ENCODE measurements around the gene SH3GL2.

SH3GL2 gene

GRCh38 chr9:17578911-17579793 lies at the start of gene SH3GL2:
Gene SH3GL2, plus strand, starts transcription at chr9:17579066.
- H3K4me3 ChIP-seq (replicated peaks in 1 of 2; ENCODE audit: low read depth in 2 of 2, low read length in 2 of 2), result peak within 1 kb of the TSS; percentile 28 to 33
- TF ChIP-seq, protein P1, sequence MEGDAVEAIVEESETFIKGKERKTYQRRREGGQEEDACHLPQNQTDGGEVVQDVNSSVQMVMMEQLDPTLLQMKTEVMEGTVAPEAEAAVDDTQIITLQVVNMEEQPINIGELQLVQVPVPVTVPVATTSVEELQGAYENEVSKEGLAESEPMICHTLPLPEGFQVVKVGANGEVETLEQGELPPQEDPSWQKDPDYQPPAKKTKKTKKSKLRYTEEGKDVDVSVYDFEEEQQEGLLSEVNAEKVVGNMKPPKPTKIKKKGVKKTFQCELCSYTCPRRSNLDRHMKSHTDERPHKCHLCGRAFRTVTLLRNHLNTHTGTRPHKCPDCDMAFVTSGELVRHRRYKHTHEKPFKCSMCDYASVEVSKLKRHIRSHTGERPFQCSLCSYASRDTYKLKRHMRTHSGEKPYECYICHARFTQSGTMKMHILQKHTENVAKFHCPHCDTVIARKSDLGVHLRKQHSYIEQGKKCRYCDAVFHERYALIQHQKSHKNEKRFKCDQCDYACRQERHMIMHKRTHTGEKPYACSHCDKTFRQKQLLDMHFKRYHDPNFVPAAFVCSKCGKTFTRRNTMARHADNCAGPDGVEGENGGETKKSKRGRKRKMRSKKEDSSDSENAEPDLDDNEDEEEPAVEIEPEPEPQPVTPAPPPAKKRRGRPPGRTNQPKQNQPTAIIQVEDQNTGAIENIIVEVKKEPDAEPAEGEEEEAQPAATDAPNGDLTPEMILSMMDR (IDR thresholded peaks at IDR 0.05; ENCODE audit: low read depth, low read length), result no peak
- peak; percentile 9 to 16 for DNase-seq (ENCODE audit: low read depth in 2 of 2)

GRCh38 chr9:17531642-17532254 lies 47.1 kb upstream of the SH3GL2 start:
- H3K4me3 ChIP-seq (replicated peaks in 1 of 2; ENCODE audit: low read depth in 2 of 2, low read length in 2 of 2), result peak overlapping the region in 1 of 2 donors; percentile 21
- TF ChIP-seq, protein P1 (IDR thresholded peaks at IDR 0.05; ENCODE audit: low read depth, low read length), result peak; percentile 69
- peak; percentile 66 to 67 for DNase-seq (ENCODE audit: low read depth in 2 of 2)

- TF ChIP-seq, protein P1 (IDR thresholded peaks at IDR 0.05; ENCODE audit: low read depth, low read length), result no peak
- no peak overlapping the region for H3K4me3 ChIP-seq (replicated peaks in 1 of 2; ENCODE audit: low read depth in 2 of 2, low read length in 2 of 2)
- no peak for DNase-seq (ENCODE audit: low read depth in 2 of 2)
Measured at GRCh38 chr9:17532461-17532860, 46.4 kb upstream of the SH3GL2 start.

DNA sequence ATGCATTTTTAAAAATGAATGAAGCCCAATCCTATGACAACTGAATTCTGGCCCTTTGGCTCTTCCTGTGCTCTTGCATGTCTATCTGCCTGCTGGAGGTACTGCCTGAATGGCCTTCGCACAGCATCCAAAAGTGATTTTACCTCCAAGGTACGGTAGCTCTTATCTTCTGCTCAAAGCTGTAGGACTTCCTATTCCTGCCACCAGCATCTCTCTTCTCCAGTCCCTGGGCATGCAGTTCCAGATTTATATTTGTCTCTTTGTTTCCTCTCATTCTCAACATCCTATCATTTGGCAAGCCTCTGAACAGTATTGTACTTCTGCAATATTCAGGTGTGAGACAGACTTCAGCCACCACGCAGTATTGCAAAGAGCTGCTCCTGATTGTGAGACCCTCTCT lies 43.7 kb upstream of the SH3GL2 start:
- TF ChIP-seq, protein P1 (IDR thresholded peaks at IDR 0.05; ENCODE audit: low read depth, low read length), result no peak
- no peak for DNase-seq (ENCODE audit: low read depth in 2 of 2)
- H3K4me3 ChIP-seq (replicated peaks in 1 of 2; ENCODE audit: low read depth in 2 of 2, low read length in 2 of 2), result no peak overlapping the region

DNA sequence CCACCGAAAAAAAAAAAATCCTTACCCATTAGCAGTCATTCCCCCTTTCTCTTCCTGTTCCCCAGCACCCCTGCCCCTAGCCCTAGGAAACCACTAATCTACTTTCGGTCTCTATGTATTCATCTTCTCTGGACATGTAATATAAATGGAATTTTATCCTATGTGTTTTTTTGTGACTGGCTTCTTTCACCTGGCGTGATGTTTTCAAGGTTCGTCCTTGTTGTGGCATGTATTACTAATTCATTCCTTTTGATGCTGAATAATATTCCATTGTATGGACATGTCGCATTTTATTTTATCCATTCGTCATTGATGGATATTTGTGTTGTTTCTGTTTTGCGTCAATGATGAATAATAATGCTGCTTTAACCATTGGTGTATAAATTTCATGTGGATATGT lies 42.8 kb upstream of the SH3GL2 start:
- TF ChIP-seq, protein P1 (IDR thresholded peaks at IDR 0.05; ENCODE audit: low read depth, low read length), result no peak
- H3K4me3 ChIP-seq (replicated peaks in 1 of 2; ENCODE audit: low read depth in 2 of 2, low read length in 2 of 2), result no peak overlapping the region
- no peak for DNase-seq (ENCODE audit: low read depth in 2 of 2)

- DNase-seq (ENCODE audit: low read depth in 2 of 2), result no peak
- TF ChIP-seq, protein P1 (IDR thresholded peaks at IDR 0.05; ENCODE audit: low read depth, low read length), result no peak
- no peak overlapping the region for H3K4me3 ChIP-seq (replicated peaks in 1 of 2; ENCODE audit: low read depth in 2 of 2, low read length in 2 of 2)
Measured at GRCh38 chr9:17551023-17551422, 27.8 kb upstream of the SH3GL2 start.

Data from cardiac fibroblast (primary cell).